ENCODE measurements around the gene LRP2BP.
A peak's percentile ranks its signal among the peaks of the same experiment; 100 is the strongest.
"Not testable (repeated sequence)": the region's sequence is repeated elsewhere in the genome, so short reads cannot be mapped to it uniquely, and the experiment has no call there.

Gene LRP2BP

GRCh38 chr4:185361872-185362271, 33.9 kb downstream of the LRP2BP start:
- no peak for DNase-seq

- peak; percentile 53 for DNase-seq
Observed at GRCh38 chr4:185359767-185360446, 35.8 kb downstream of the LRP2BP start.

DNA sequence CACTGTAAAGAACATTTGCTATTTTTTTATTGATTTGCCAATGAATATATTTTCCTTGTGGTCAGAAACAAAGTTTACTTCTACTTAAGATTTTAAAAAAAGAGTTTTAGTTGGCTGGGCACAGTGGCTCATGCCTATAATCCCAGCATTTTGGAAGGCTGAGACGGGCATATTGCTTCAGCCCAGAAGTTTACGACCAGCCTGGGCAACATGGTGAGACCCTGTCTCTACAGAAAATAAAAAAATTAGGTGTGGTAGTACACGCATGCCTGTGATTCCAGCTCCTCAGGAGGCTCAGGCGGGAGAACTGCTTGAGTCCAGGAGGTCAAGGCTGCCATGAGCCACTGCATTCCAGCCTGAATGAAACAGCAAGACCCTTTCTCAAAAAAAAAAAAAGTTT, 36.8 kb downstream of the LRP2BP start:
- DNase-seq = peak; percentile 72

- peak; percentile 72 for DNase-seq
Observed at GRCh38 chr4:185358514-185358913, 37.2 kb downstream of the LRP2BP start.

DNA sequence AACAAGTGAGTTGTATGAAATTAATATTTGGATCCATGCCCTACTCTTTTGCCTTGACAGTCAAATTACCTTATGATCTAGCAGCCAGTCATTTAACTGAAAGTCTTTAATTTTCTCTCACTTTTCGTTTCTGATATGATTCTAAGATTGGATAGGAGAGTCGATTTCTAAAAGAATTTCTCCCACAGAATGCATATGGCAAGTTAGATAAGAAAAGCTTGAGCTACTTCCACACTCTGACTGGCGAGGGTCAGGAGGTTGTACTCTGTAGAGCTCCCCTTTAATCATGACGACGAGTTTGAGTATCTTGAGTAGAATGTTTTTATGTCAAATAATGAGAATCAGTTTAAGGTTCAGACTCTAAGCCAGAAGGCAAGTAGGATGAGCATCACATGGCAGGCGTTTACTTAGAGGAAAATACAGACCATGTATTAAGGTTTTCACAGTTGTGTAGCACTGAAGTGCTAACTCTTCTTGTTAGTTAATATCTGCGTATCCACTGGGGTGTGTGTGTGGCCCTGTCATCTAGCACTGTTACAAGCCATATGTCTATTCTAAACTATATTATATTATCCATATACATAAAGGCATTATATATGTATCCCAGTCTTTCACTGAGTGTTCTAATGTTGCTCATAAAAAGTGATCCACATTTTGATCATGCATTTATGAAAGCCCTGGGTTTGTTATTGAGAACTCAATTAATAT, 37.8 kb downstream of the LRP2BP start:
- no peak for DNase-seq

DNA sequence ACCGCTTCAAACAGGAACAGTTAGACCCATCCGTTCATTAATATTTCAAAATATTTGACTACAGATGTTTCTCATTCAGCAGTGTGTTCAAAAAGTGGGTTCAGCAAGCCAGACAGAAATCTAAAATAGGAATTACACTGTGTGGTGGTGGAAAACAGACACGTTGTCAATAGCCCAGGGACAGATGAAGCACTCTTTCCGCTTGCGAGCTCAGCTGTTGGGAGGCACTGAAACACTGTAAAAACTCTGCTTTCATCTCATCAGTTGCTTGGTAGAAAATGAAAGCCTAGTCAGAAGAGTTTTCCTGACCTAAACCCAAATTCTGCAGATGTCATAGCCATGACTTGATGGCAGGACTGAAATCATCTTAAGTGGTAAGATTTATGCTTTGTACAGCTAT, 38.5 kb downstream of the LRP2BP start:
- peak; percentile 40 for DNase-seq

DNA sequence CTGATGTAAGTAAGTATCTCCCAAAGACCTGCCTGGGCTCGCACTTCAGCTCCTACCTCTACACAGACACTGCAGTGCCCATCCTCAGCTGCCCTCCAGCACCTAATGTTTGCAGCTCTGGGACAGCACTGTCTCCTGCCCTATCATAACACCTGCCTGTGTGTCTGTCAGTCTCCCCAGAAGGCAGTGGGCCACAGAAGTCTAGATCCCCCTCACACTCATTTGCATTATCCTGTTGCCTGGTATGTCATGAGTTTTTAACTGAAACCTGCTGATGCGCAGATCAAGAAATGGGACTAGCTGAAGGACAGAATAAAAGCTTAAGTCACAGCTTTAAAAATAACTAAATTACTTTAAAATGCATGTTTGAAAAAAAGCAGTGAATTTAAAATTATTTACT, 43.0 kb downstream of the LRP2BP start:
- DNase-seq = no peak

DNA sequence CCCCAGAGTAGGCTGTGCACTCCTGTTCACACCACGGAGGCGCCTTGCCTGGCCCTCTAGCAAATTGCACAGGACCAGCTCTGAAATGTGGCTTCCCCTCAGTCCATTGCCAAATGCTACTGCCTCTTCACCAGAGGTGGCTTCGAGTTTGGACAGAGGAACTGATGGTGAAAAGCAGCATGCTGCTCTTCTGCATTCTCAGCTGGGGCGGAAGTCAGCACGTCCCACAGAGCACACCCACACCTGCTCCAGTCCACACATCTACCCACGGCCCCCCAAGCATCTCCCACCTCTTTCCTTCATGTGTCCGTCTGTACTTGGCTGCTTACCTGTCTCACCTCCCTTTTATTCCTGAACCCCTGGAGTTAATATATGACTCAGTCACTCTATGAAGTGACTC, 43.5 kb downstream of the LRP2BP start:
- DNase-seq = no peak

DNA sequence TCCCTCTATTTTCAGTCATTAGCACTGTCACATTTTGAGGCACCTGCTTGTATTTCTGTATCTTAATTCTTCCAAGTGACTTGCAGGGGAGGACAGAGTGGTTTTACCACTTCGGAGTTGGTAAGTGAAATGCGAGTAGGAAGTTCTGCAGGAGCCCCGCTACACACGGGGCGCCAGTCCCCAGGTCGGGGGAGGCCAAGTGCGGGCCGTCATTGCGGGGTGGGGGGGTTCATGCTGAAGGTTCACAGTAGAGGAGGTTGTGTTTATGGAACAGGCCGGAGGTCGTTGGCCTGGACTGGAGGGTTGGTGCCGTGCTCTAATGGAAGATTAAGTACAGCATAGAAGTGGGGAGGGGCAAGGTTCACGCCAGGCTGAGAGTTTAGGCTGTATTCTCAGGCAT, 44.0 kb downstream of the LRP2BP start:
- DNase-seq = no peak

DNA sequence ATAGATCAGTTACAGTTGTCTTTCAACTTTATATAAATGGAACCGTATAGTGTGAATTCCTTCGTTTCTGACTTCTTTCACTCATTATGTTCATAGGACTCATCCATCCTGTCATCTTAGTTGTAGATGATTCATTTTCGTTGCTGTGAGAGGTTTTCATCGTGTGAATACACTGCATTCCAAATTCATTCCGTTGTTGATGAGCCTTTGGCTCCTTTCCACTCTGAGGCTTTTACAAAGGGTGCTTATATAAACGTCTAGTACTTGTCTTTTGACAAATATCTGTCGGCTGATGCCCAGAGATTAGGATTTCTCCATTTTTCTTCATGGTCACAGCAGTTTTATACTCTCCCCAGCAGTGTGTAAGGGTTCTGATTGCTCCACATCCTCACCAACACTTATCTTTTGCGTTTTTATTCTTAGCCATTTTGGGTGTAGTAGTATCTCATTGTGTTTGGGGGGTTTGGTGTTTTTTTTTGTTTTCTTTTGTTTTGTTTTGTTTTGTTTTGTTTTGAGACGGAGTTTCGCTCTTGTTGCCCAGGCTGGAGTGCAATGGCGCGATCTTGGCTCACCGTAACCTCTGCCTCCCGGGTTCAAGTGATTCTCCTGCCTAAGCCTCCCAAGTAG, 48.6 kb downstream of the LRP2BP start:
- peak; percentile 86 for DNase-seq

- no peak for DNase-seq
Observed at GRCh38 chr4:185344743-185345538, 50.8 kb downstream of the LRP2BP start.

DNA sequence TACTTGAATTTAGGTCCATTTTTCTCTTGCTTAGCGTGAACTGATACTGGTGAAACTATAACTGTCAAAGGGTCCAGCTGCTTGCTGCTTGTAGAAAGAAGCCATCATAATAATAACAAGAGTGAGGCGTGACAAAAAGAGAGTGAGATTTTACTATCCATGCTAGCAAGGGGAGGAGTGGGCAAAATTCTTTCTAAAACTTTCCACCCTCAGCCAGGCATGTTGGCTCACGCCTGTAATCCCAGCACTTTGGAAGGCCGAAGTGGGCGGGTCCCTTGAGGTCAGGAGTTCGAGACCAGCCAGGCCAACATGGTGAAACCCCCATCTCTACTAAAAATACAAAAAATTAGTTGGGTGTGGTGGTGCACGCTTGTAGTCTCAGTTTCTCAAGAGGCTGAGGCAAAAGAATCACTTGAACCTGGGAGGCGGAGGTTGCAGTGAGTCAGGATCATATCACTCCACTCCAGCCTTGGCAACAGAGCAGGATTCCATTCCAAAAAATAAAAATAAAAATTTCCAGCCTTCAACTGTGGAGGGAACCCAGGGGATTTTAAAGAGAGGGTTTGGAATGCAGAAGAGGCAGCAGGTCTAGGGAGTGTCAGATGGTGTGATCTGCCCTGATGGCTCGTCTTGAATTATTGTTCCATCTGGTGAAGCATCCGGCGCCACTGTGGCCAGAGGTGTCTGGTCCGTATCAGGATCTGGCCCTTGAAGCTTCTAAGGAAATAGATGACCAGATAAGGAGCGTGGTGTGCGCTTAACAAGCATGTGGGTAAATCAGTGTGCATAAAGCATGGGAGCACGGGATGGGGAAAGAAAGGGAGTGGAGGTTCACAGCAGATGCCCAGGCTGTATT, 51.8 kb downstream of the LRP2BP start:
- DNase-seq = peak; percentile 80

DNA sequence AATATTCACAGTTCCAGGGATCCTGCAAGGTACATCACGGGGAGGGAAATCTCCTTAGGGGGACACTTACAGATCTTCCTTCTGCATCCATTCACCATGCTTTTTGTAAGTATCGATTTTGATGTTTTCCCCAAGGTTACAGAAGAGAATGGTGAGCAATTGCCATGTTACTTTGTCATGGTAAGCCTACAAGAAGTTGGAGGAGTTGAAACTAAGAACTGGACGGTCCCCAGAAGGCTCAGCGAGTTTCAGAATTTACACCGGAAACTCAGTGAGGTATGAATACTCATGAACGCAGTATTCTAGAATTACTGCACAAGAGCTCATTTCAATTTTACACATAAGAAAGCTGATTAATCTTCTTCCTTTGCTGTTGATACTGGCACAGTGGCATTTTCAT, 53.9 kb downstream of the LRP2BP start:
- no peak for DNase-seq

DNA sequence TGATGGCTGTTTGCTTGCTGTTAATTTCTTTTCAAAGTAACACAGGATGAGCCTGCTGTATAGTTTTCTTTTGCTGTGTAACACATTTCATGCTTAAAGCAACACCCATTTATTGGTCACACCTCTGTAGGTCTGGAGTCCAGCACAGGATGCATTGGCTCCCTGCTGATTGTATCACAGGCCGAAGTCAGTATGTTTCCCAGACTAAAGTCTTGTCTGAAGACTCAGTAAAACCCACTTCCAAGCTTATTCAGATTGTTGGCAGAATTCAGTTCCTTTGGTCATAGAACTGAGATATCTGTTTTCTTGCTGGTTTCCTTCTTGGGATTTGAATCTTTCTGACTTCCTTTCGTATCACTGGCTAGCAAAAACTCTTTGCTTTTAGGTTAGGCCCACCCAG, 54.3 kb downstream of the LRP2BP start:
- no peak for DNase-seq

GRCh38 chr4:185339941-185340340, 55.8 kb downstream of the LRP2BP start:
- no peak for DNase-seq

GRCh38 chr4:185335579-185335978, 60.1 kb downstream of the LRP2BP start:
- no peak for DNase-seq

- DNase-seq = no peak
Observed at GRCh38 chr4:185334326-185334725, 61.4 kb downstream of the LRP2BP start.

DNA sequence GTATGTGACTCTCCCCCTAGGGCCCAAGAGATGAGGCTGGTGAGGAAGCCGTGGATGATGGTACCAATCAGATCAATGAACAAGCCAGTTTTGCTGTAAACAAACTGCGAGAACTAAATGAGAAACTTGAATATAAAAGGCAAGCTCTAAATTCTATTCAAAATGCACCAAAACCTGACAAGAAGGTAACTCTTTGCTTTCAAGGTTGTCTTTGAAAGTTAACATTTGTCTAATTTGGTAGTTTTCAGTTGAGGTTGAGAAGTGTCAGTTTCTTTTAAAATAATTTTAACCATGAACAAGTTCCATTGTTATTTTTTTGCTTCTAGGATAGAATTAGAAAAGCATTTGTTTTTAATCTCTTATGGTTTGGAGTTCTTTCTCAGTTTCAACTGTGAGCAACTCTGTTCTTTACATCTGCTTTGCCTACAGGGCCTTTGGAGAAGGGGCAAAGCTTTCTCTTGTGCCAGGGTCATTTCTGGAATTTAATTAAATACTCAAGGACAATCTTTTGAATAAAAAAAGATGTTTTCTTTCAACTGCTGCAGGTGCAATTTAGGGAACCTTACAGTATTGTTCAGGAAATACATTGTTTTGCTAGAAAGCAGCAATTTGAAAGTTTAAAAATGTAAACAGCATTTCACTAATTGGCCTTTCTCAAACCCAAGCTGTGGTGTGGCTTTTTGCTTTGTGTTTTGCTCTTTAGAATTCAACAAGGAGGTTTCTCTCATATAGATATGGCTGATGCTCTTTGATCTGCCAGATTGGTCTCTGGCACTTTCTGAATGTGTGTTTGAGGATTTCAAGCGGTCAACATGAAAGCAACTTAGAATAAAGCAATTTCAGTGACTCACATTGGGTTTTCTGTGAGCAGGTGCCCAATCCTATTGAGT, 62.9 kb downstream of the LRP2BP start:
- DNase-seq = no peak

DNA sequence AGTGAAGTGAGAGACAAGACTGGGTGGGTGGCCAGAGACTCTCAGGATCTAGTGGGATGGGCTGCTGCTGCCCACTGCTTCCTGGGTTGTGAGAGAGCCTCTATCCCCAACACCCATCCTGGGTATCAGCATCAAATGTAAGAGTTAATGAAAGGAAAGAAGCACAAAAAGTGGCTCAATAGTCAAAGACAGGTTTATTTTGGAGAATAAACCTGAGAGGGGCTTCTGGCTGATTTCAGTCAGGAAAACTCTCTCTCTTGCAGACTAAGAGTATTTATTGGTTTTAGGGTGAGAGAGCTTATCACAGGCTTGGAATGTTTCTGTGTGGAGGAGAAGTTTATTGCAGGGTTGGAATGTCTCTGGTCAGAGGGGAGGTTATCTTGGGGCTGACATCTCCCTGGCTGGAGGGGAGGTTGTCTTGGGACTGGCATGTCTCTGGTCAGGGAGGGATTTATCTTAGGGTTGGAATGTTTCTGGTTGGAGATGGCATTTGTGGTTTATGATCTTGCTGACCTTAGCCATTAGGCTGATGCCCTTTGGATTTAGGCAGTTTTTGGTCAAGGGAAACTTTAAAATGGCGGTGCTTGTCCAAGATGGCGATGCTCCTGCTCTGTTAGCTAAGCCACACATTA, 65.7 kb downstream of the LRP2BP start:
- DNase-seq = not testable (repeated sequence)

- DNase-seq = no peak
Observed at GRCh38 chr4:185328586-185328985, 67.1 kb downstream of the LRP2BP start.

- DNase-seq = not testable (repeated sequence)
Observed at GRCh38 chr4:185325721-185326120, 70.0 kb downstream of the LRP2BP start.
